ENCODE results near the gene TBL1X.

Gene TBL1X

GRCh38 chrX:9486786-9487387 is 22.0 kb downstream of the TBL1X start:
- Histone ChIP-seq H3K36me3 (ENCODE audit: control insufficient read depth, insufficient read depth, low read length) (no peaks in the 10 kb centered on the region), H3K79me2 (no peaks in the 10 kb centered on the region), H3K9ac (no peak overlapping the region), H3K4me3 (ENCODE audit: low read depth, low read length) (no peak overlapping the region), H2AFZ (no peak overlapping the region), H3K4me2 (ENCODE audit: low read length) (no peak overlapping the region), H3K27me3 (ENCODE audit: control insufficient read depth, insufficient read depth, low read length) (no peaks in the 10 kb centered on the region), H3K27ac (no peak overlapping the region), H3K9me3 (ENCODE audit: control insufficient read depth, low read length) (no peaks in the 10 kb centered on the region), H3K4me1 (no peaks in the 10 kb centered on the region)
- TF ChIP-seq, protein P1, sequence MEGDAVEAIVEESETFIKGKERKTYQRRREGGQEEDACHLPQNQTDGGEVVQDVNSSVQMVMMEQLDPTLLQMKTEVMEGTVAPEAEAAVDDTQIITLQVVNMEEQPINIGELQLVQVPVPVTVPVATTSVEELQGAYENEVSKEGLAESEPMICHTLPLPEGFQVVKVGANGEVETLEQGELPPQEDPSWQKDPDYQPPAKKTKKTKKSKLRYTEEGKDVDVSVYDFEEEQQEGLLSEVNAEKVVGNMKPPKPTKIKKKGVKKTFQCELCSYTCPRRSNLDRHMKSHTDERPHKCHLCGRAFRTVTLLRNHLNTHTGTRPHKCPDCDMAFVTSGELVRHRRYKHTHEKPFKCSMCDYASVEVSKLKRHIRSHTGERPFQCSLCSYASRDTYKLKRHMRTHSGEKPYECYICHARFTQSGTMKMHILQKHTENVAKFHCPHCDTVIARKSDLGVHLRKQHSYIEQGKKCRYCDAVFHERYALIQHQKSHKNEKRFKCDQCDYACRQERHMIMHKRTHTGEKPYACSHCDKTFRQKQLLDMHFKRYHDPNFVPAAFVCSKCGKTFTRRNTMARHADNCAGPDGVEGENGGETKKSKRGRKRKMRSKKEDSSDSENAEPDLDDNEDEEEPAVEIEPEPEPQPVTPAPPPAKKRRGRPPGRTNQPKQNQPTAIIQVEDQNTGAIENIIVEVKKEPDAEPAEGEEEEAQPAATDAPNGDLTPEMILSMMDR (IDR thresholded peaks at IDR 0.05): no peak

DNA sequence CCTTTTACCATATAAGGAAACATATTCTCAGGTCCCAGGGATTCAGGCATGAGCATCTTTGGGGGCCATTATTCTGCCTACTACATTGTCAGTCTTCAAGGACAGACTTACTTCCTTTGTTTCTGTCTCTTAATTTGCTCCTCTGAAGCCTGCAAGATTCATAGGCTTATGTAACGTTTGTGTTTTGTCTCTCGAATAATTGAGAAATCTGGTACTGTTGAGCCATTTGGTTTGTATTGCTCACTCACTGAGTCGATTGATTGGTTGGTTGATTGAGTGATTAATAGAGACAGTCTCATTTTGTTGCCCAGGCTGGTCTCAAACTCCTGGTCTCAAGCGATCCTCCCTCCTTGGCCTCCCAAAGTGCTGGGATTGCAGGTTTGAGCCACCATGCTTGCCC is 23.7 kb downstream of the TBL1X start:
- H2AFZ ChIP-seq: no peak overlapping the region
- TF ChIP-seq, protein P1 (IDR thresholded peaks at IDR 0.05): no peak
- H3K4me3 ChIP-seq (ENCODE audit: low read depth, low read length): no peak overlapping the region
- H3K27me3 ChIP-seq (ENCODE audit: control insufficient read depth, insufficient read depth, low read length): no peaks in the 10 kb centered on the region
- no peaks in the 10 kb centered on the region for H3K4me1 ChIP-seq
- no peak overlapping the region for H3K4me2 ChIP-seq (ENCODE audit: low read length)
- no peak overlapping the region for H3K27ac ChIP-seq
- H3K36me3 ChIP-seq (ENCODE audit: control insufficient read depth, insufficient read depth, low read length): no peaks in the 10 kb centered on the region
- H3K9me3 ChIP-seq (ENCODE audit: control insufficient read depth, low read length): no peaks in the 10 kb centered on the region
- H3K79me2 ChIP-seq: no peaks in the 10 kb centered on the region
- H3K9ac ChIP-seq: no peak overlapping the region

DNA sequence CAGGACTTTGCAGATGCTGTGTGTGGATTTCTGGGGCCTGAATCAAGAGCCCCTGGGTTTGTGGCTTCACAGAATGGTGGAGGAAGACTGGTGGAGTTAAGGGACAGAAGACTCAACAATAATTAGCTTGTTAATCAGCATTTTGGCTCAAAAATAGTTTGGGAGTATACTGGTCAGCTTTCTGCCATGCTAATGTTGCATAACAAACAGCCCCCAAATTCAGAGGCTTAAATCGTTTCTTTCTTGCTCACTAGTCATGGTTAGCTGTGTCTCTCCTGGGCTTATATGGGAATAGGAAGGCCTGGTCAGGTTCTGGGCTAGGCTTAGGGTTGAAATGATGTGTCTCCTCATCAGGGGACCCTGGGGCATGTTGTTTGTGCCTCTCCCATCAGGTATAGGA is 24.4 kb downstream of the TBL1X start:
- Histone ChIP-seq H3K9me3 (ENCODE audit: control insufficient read depth, low read length) (no peaks in the 10 kb centered on the region), H3K36me3 (ENCODE audit: control insufficient read depth, insufficient read depth, low read length) (no peaks in the 10 kb centered on the region), H3K27me3 (ENCODE audit: control insufficient read depth, insufficient read depth, low read length) (no peaks in the 10 kb centered on the region), H3K4me2 (ENCODE audit: low read length) (no peak overlapping the region), H2AFZ (no peak overlapping the region), H3K4me1 (no peaks in the 10 kb centered on the region), H3K27ac (no peak overlapping the region), H3K9ac (no peak overlapping the region), H3K79me2 (no peaks in the 10 kb centered on the region), H3K4me3 (ENCODE audit: low read depth, low read length) (no peak overlapping the region)
- TF ChIP-seq, protein P1 (IDR thresholded peaks at IDR 0.05): no peak

GRCh38 chrX:9492901-9493300 is 28.0 kb downstream of the TBL1X start:
- Histone ChIP-seq H2AFZ (no peak overlapping the region), H3K79me2 (no peaks in the 10 kb centered on the region), H3K4me1 (no peaks in the 10 kb centered on the region), H3K9ac (no peak overlapping the region), H3K4me2 (ENCODE audit: low read length) (no peak overlapping the region), H3K9me3 (ENCODE audit: control insufficient read depth, low read length) (no peaks in the 10 kb centered on the region), H3K36me3 (ENCODE audit: control insufficient read depth, insufficient read depth, low read length) (no peaks in the 10 kb centered on the region), H3K27ac (no peak overlapping the region), H3K4me3 (ENCODE audit: low read depth, low read length) (no peak overlapping the region), H3K27me3 (ENCODE audit: control insufficient read depth, insufficient read depth, low read length) (no peaks in the 10 kb centered on the region)
- TF ChIP-seq, protein P1 (IDR thresholded peaks at IDR 0.05): no peak

GRCh38 chrX:9493936-9494335 is 29.1 kb downstream of the TBL1X start:
- no peak overlapping the region for H3K4me2 ChIP-seq (ENCODE audit: low read length)
- H3K4me3 ChIP-seq (ENCODE audit: low read depth, low read length): no peak overlapping the region
- H2AFZ ChIP-seq: no peak overlapping the region
- H3K36me3 ChIP-seq (ENCODE audit: control insufficient read depth, insufficient read depth, low read length): no peaks in the 10 kb centered on the region
- no peak overlapping the region for H3K27ac ChIP-seq
- no peaks in the 10 kb centered on the region for H3K79me2 ChIP-seq
- H3K9ac ChIP-seq: no peak overlapping the region
- TF ChIP-seq, protein P1 (IDR thresholded peaks at IDR 0.05): no peak
- H3K4me1 ChIP-seq: no peaks in the 10 kb centered on the region
- H3K27me3 ChIP-seq (ENCODE audit: control insufficient read depth, insufficient read depth, low read length): no peaks in the 10 kb centered on the region
- H3K9me3 ChIP-seq (ENCODE audit: control insufficient read depth, low read length): no peaks in the 10 kb centered on the region
